Body of pancreas (tissue), 4 donors: Measurements from ENCODE around the gene AADACL4.

Experiments used
- POLR2A ChIP-seq, 3 donors: fragments of 450-650 bp; IDR thresholded peaks; one replicate each; pipeline ENCODE4 v1.6.1; 2016; ENCODE audit warnings: antibody characterized with exemption in 3 of 3, mild to moderate bottlenecking in 2 of 3
- TF ChIP-seq, protein P1 (sequence below), 7 experiments: fragments of 450-650 bp in 4 of 7; fragments of 200-600 bp in 3 of 7; sonication (generic) in 3 of 7; IDR thresholded peaks; one replicate each; pipeline ENCODE4 v1.5.1; 2016 to 2019; ENCODE audit warnings: antibody characterized with exemption in 7 of 7

DNA sequence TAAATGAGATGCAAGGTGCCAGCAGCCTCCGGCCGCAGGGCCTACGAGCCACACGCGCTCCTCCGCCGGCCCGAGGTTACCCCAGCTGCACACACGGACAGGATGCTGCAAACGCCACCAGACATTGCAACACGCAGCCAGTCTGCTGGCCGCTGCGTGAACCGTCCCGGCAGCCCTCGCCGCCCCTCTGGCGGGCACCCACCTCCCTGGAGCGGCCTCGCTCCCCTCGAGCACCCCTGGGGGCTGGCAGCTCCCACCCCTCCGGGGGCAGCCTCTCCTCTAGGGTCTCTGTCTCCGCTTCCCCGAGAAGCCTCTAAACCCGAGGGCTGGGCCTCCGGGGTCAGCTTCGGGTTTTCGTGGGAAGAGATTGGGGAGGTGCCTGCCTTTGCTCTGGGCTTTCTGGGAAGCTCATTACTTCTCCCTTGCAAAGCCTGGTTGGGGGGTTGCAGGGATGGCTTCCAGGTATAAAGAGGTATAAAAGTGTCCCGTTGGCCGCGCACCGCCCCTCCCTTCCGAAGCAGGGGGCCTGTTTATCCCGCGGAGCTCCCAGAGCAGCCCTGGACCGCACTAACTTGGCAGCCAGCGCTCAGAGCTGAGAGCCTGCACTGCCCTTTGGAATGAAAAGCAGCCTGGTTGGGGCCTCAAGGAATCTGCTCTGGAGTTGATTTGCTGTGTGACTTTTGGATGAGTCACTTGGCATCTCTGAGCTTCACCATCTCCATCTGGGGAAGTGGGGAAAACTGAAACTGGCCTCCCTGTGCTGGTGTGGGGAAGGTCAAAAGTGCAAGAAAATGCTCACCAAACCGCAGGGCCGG is 47.7 kb upstream of the AADACL4 start:
- TF ChIP-seq, protein P1, sequence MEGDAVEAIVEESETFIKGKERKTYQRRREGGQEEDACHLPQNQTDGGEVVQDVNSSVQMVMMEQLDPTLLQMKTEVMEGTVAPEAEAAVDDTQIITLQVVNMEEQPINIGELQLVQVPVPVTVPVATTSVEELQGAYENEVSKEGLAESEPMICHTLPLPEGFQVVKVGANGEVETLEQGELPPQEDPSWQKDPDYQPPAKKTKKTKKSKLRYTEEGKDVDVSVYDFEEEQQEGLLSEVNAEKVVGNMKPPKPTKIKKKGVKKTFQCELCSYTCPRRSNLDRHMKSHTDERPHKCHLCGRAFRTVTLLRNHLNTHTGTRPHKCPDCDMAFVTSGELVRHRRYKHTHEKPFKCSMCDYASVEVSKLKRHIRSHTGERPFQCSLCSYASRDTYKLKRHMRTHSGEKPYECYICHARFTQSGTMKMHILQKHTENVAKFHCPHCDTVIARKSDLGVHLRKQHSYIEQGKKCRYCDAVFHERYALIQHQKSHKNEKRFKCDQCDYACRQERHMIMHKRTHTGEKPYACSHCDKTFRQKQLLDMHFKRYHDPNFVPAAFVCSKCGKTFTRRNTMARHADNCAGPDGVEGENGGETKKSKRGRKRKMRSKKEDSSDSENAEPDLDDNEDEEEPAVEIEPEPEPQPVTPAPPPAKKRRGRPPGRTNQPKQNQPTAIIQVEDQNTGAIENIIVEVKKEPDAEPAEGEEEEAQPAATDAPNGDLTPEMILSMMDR (IDR thresholded peaks at IDR 0.05): no peak
- no peak for TF ChIP-seq POLR2A (IDR thresholded peaks at IDR 0.05)
